ENCODE measurements around the gene FAM240A.

The FAM240A gene

DNA sequence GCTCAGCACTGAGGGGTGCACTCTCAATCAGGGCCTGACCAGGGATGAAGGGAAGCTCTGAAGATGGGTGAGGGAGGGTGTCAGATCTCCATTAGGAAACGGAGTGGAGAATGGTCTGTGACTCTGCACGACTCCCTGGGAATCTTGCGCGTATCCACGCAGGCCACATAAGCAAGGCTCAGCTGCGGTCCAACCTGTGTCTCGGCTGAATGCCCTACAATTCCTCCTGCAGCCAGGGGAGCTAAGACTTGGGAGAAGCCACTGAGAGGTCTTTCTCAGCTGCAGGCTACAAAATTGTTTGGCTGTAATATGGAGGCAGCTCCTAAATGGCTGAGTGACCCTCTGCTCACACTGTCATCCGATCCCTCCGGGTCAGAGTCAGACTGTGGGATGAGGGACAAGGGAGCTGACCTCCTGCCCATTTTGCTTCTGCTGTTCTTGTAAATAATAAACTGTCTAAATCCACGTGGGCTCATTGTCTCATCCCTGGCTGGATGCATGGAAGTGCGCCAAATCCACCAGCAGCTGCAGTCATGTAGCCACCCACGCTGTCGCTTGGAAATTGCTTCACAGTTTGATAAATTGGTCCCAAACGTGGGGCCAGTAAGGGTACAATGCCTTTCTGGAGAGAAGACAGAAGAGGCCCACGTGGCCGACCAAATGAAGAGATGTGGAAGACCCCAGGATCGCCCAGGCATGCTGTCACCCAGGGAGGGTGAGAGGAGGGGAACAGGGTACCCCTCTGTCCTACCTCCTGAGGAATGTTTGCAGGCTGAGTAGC, 50.6 kb downstream of the FAM240A start:
- DNase-seq (ENCODE audit: low spot score), result peak; percentile 74

DNA sequence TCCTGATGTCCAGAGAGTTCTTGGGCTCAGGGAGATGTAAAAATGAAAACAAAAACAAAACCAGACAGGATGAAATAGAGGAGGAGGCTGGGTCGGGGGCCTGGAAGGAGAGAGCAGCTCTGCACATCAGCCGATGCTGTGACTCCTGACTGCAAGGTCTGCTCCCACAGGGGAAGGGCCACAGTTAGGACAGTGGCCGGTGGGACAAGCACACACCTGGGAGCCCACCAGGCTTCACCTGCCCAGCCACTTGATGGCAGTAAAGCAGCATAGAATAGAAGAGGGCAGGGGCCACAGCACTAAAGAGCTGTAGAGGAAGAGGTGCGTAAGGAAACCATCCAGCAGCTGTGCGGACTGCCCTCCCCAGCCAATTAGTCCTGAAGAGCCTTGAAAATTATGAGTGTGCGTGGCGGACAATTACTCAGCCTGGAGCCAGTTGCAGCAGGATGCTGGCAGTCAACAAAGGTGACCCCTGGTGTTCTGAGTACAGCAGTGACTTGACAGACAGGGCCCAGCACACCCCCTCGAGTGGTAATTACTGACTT, 51.3 kb downstream of the FAM240A start:
- DNase-seq (ENCODE audit: low spot score), result no peak

DNA sequence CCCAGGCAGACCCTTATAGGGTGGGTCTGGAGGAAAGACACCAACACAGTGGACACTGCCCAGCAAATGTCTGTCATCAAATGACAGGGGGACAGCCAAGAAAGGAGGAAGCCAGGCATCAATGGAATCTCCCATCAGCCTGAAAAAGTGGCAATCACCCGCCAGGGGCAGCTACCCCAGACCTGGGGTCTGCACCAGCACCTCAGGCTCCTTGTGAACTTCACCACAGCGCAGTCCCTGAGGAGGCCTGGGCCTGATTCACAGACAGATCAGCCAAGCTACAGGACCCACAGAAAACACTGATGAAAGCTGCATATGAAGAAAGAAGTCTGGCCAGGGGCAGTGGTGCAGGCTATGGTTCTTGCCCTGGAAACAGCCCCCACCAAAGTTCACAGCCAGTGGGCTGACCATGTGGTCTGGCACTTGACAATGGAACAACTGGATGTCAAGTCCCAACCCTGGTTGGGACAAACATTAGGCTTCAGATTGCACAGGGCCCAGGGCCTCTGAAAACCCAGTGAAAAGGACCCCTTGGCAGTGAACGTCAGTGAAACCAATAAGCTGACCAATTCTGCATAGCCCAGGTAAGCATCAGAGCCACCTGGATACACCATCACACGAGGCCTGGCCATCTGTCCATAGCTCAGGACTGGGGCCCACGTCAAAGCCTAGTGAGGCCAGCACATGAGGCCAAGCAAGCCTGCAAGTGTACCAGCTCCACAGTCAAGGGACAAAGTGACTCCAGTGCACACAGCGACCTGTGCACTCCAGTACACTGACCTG, 52.1 kb downstream of the FAM240A start:
- DNase-seq (ENCODE audit: low spot score), result no peak

DNA sequence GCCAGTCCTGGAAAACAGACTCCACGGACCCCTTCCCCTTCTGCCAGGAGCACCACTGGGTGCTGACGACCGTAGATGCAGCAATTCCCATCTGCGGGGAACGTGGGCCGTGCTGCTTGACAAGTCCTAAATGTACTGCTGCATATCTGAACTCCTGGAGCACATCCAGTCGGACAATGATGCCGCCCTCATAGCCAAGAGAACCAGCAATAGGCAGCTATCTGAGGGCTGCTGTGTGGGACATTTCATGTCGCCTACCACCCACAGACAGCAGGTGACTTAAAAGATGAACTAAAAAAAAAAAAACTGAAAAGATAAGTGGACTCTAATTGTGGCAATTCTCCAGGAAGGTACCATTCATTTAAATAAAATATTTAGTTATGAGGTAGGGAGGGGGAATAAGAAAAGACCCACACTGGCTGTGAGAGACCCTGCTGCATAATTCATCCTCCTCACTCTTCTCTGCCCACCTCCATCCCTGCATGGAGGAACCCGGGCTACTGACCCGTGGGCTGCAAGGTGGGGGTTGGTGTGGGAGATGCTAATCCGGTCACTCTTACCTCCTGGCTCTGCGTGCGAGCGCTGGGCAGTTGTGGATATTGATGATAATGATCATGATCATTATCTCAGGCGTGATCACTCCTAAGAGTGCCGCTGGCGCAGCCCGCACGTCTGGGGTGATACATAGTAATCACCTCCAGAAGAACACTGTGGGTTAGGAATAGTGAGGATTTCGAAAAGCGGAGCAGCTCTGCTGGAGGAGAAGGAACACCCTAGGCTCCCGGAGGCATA, 52.8 kb downstream of the FAM240A start:
- no peak for DNase-seq (ENCODE audit: low spot score)

DNA sequence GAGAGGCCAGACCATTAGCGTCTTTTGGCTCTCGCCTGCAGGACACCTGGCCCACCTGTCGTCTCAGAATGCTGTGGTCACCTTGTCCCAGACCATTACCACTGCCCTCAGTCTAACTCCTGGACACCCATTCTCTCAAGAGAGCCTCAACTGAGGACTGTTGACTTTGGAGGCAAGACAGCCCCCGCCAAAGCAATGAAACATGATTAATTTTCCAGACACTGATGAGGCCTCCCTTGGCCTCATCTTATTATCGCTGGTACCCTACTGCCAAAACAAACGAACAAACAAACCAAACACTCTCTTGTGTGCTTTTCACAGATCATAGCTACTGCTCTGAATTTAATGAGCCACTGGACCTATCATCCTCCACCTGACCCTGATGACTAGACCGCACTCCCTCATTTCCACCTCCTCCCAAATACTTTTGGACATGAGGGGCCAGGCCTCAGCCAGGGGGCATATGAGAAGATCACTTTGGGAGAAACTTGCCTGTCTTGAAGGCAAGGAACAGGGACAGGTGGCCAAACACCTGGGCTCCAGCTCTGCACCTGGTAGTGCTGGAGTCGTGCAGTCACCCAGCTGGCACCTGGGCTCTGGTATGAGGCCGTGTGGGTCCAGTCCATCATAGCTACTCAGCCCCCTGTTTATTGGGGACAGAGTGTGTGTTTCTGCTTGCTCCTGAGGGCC, 53.6 kb downstream of the FAM240A start:
- DNase-seq (ENCODE audit: low spot score), result no peak

DNA sequence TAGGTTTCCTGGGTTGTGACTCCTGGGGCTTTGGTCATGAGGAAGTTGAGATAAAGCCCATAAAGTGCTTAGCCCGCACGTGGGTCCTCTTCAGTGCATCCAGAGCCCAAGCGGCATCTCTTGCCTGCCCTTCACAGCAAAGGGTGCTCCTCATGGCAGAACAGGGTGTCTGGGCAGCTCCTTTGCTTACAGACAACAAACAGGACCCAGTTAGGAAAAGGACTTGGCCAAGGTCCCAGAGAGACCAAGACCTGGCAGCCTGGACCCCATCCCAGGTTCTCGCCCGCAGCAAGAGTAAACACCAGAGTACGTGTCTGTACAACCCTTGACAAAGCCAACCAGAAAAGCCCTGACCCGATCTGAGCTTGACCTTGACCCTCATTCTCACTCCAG, 54.1 kb downstream of the FAM240A start:
- DNase-seq (ENCODE audit: low spot score), result no peak

DNA sequence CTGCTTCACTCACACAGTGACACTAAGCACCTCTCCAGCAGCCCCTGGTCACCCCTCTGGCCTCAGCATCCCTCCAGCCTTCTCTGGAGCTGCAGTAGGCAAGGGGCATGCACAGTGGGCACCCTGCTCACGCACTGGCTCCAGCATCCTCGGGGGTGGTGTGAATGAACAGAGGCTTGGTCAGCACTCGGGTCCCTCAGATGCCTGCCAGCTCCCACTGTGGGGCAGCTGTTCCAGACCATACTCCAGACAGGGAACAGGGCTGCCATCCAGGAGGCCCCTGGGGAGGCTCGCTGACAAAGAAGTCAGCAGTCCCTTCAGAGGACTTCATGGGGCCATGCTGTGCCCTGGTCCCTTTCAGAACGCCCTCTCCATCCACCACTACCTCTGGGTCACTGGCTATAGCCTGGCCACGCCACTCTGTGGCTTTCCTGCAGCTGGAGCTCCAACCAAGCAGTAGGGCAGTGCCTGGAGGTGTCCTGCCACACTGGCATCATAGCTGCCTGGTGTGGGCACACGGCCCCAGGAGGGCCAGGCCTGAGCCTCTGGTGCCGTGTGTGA, 54.8 kb downstream of the FAM240A start:
- no peak for DNase-seq (ENCODE audit: low spot score)

DNA sequence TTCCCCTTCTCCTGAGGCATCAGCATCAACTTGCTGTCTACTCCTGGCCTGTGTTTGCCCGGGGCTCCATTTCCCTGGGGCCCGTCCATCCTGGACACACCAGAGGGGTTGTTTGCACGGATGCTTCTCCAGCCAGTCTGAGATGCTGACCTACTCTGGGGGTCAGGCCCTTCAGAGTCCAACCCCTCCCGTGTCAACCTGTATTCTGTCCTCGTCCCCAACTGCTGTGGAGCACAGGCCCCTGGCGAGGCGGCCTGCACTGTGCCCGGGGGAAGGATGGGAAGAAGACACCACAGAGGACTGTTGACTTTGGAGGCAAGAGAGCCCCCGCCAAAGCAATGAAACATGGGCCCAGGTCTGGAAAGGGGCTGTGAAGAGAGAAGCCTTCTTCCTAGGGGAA, 55.3 kb downstream of the FAM240A start:
- DNase-seq (ENCODE audit: low spot score), result no peak

DNA sequence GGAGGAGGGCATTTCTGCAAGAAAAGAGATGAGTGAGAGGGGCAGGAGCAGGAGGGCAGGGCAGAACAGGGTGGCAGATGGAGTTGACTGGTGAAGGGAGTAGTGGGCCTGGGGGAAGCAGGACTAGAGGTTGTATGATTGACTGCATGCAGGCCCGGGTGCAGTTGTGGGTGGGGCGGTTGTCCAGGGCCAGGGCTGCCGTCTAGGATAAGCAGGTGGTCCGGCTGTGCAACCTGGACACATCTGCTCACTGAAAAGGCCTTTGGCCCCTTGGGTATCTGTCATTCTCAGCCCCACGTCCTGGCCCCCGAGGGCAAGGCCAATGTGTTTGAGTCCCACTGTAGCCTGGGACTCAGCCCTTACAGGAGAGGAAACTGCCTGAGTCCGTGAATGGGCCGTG, 55.8 kb downstream of the FAM240A start:
- DNase-seq (ENCODE audit: low spot score), result no peak

DNA sequence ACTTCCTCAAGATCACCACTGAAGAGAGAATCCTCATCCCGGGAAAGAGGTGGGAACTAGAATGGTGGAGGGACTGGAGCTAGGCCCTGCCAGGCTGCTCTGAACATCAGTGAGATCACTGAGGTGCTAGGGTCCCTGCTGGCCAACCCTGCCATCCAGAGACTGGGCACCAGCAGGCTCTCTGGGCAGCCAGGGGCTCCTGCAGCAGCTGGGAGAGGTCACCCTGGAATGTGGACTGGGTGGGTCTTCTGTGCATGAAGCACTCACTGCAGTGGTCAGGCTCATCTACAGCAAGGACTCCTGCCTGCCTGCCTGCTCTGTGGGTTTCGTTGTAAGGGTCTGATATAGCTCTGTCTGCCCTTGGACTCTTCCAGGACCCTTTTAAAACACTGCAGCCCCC, 56.3 kb downstream of the FAM240A start:
- DNase-seq (ENCODE audit: low spot score), result no peak

DNA sequence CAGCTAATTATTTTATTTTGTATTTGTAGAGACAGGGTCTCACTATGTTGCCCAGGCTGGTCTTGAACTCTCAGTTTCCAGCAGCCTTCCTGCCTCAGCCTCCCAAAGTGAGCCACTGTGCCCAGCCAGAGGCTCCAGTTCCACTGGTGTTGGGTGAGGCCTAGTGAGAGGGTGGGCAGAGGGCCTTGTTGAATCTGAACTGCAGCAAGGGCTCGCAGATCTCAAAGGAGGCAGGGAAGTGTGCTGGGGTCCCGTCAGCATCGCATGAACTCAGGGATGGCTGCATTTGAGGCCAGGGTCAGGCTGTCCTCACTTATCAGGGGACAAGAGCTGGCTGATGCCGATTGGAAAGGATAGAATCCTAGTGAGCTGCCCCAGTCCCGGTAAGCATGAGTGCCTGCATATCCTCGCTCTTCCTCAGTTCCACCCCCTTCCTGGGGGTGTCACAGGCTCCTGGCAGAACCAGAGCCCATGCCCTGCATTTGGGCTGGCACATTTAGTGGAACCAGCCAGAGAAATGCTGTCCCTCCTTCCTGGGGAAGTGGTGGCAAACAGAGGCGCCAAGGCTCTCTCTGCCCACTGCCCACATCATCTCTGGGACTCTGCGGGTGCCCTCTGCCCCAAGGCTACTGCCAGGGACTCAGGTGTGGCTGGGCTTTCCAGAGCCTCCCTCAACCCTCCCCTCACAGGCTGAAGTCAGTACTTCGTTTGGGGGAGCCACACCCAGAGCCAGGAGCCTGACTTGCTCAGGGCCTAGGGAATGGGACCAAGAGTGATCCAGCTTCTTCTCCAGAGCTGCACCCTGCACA, 57.1 kb downstream of the FAM240A start:
- DNase-seq (ENCODE audit: low spot score), result no peak

DNA sequence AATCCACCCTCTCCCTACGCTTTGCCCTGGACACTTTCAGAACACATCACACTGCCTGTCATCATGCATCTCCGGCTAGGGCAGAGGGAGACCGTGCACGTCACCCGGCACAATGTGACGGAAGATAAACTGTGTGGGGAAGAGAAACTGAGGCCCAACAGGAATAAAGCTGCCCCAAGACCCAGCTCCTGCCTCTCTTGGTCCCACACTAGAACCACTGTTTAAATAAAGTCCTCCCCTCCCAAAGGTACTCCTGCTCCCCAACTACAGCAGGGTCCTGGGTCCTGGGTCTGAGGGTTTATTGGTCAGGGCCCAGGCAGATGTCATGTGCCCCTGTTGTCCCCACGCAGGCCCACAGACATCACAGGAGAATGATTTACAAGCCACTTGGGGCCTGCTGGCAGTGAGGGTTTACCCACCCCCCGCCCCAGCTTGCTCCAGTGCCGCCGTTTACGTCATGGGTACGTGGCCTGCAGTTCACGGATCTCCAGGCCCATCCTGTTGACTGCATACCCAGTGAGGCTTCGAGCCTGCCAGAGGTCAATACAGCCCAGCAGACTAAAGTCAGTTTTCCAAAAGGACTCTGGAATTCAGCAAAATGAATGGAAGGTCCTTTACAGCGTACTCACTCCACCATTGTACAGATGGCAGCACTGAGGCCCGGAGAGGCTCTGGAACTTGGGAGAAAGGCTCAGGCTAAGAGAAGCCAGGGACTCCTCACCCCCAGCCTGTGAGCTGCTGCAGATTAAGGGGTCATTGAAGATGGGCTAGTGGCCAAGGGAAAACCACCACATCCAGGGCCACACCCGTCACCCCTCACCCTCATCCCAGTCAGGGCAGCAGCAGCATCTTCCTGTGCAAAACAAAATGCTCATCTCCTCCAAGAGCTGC, 57.9 kb downstream of the FAM240A start:
- DNase-seq (ENCODE audit: low spot score), result no peak

DNA sequence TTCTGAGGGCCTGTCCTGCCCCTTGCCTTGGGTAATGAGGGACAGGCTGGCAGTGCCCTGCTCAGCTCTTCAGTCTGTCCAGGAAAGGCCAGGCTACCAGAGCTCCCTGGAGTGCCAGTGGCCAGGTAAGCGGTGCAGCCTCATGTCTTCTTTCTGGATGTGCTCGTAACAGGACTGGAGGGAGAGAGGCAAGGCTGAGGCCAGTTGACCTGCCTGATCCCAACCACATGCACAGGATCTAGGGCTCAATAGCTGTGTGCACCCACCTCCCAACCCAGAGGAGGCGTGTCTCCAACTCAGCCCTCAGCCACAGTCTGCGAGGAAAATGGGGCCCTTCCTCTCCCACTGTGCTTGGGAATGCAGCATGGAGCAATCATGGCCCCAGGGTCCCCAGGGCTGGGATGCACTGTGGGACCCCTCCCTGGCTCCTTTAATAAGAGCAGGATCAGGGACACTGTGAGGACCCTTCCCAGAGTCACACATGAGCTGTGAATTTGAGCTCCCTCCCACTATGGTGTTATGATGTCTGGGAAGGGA, 58.6 kb downstream of the FAM240A start:
- no peak for DNase-seq (ENCODE audit: low spot score)

DNA sequence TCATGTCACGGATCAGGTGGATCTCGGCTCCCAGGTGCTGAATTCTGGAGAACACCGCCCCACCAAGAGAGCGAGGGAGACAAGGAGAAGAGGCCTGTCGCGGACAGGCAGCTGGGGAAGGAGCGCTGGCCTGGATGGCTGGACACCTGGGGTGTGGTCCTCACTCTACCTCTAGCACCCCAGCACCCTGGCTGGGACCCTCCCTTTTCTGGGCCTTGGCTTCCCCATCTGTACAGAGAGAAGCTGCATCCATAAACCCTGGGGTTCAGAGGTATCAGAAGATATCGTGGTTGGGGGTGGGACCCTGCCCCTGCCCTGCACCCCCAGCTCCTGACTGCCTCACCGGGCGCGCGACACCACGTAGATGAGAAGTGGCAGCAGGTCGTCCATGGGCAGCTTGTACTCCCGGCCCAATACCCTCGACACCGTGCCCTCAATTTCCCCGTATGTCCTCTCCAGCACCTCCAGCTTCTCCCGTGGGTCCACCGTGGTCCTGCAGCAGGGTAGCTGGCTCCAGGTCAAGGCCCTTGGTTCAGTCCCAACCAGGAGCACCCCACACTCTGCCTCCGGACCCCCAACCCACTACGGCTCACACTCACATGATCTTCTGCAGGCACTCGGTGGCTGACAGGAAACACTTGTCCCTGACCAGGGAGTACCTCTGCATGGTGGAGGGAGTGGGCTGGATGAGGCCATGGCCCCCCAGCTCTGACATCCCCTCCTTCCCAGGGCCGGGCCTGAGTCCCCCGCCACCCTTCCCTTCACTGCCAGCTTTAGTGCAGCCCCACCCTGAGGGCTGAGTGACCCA, 59.4 kb downstream of the FAM240A start:
- no peak for DNase-seq (ENCODE audit: low spot score)

DNA sequence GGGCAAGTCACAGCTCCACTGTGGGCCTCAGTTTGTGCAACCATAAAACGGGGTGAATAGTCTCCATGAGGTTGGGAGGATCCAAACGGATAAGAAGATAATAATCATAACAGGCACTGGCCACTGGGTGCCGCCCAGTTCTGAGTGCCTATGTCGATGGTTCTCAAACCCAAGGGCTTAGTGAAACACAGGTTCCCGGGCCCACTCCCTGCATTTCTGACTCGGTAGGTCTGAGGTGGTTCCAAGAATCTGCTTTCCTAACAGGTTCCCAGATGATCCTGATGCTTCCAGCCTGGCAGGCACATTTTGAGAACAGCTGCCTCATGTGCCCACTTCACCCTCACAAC, 60.0 kb downstream of the FAM240A start:
- DNase-seq (ENCODE audit: low spot score), result no peak

DNA sequence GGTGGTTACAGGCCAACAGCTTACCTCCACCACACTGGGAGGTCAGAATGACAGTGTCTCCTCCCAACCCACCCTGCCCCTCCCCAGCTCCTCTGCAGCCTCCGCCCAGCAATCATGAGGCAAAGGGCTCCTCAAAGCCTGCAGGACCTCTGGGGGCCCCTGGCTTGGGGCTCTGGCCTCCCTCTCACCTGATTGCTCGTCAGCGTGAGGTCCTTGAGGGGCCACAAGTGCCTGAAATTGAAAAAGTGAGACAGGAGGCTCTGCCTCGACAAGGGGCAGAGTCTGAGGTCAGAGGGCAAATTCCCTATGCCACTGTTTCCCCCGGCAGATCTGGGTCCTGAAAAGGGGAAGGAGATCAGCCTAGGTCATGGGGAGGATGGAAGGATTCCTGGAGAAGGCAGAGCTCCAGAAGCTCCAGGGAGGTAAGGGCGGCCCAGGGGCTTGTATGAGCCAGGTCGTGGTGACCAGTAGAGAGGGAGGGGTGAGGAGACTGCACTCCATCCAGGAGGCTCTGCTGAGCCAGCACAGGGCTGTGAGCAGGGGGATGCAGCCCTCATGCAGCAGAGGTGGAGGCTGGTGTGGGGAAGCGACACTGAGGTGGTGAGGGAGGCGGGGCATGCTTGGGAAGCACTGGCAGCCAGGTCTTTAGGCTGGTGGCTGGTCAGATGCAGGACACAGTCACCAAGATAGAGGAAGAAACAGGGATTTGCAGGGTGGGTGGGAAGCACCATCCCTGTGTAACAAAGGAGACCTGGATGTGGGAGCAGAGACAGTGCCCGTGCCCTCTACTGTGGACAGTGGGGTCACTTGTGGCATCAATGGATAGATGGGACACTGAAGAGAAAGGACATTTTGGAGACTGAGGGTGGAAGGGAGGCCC, 61.1 kb downstream of the FAM240A start:
- no peak for DNase-seq (ENCODE audit: low spot score)

DNA sequence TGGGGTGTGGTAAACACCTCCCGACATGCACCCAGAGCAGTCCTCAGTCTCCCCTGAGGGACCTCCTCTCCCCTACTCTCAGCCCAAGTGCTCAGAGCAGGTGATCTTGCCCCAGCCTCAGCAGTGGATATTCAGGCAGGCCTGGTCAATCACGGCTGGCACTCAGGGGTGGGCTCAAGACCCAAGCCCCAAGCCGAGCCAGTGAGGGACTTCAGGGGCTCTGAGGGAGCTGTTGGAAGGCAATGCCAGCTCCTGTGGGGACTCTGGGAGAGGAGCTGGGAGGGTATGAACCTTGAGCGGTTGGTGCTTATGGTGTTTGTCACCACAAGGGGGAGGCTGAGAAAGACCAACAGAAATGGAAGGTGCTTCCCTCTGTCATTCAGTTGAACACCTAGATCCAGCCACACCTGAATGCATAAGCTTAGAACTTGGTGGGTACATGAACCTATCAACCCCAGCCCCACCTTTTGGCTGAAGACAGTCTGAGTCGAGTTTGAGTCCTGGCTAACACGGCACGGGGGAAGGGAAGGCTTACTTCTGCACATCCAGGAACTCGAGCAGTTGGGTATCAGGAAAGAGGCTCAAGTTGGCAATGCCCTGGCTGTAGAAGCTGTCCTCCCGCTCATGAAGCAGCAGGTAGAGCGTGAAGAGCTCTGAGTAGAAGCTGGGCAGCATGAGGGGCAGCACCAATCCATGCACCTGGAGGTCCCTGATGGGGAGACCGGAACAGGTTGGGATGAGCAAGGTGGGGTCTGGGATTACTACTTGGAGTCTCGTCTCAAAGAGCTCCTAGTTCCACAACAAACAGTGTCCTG, 61.9 kb downstream of the FAM240A start:
- no peak for DNase-seq (ENCODE audit: low spot score)

Measured in AG08395 (cell line).